ENCODE results near the gene SNRK. TPM values are rescaled to one million over a fixed set of nuclear protein-coding genes. Genes with fewer than 3 reads are reported as not detected.
A peak's percentile ranks its signal among the peaks of the same experiment; 100 is the strongest.

Gene SNRK
- total and polyA plus RNA-seq, 2 of the 13 experiments (the other 11 are each of a cell fraction or from before 2014, with no cell fraction given) = 11.4 to 16.1 TPM

GRCh38 chr3:43298761-43299160 lies 12.4 kb downstream of the SNRK start (continued):
- no peak for TF ChIP-seq ZNF34 (CRISPR knock-in tag; IDR thresholded peaks at IDR 0.05; ENCODE audit: borderline replicate concordance)
- no peak for TF ChIP-seq FUBP1 (CRISPR knock-in tag; IDR thresholded peaks at IDR 0.05; ENCODE audit: borderline replicate concordance)
- TF ChIP-seq ELF3 (CRISPR knock-in tag; IDR thresholded peaks at IDR 0.05) = no peak
- TF ChIP-seq ZNF781 (CRISPR knock-in tag; IDR thresholded peaks at IDR 0.05; ENCODE audit: borderline replicate concordance, not compliant biosample characterization) = no peak

DNA sequence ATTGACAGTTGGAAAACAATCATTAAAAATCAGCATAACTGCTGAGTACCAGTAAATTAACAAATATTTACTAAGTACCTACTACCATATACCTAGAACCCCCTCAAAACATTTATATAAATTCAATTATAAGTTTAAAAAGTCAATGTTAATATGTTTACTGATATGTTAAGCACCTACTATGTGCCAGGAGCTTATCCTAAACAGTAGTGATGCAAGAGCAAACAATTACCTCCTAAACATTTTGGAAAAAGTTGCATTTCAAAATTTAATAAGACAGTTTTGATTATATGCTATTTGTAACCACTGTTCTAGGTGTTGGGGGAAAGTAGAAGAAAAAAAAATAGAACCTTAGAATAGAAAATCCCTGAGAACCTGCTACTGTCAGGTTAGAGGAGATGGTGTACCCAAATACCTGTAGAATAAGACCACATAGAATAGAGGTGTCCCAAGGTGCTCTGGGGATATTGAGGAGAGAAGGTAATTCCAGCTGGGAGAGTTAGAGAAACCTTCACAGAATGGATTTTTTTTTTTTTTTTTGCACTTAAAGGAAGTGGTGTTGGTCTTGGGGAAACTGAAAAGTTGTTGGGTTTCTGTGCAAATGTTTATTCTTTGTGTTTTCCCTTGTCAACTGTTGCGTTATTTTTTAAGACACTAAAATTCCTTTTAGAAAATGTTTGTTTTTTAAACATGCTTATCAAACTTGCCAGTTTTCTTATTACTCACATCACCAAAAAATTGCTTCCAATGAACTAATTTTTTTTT lies 16.0 kb downstream of the SNRK start:
- Histone ChIP-seq H3K9me3 (ENCODE audit: low read length) (no peaks in the 10 kb centered on the region), H3K27ac (ENCODE audit: extremely low read length, insufficient read depth, low read length) (no peak overlapping the region), H3K4me1 (ENCODE audit: insufficient read depth, low read length) (peaks cover 8% of the 10 kb centered on the region; the same call in 1 of the 2 replicates), H3K4me3 (replicated peaks in 1 of 3; ENCODE audit: insufficient read depth in 1 of 3, low read depth in 2 of 3, low read length in 3 of 3) (no peak overlapping the region), H2AFZ (ENCODE audit: low read length) (no peak overlapping the region), H3K4me2 (ENCODE audit: low read depth, low read length) (no peak overlapping the region), H3K27me3 (ENCODE audit: control insufficient read depth in 1 of 2, insufficient read depth in 2 of 2, low read length in 2 of 2) (no peaks in the 10 kb centered on the region), H4K20me1 (ENCODE audit: insufficient read depth, low read length) (peaks cover 44% of the 10 kb centered on the region), H3K79me2 (ENCODE audit: insufficient read depth, low read length) (peaks cover 95% of the 10 kb centered on the region), H3K9ac (ENCODE audit: insufficient read depth, low read depth, low read length) (no peak overlapping the region), H3K36me3 (replicated peaks in 1 of 2; ENCODE audit: control insufficient read depth in 1 of 2, insufficient read depth in 2 of 2, low read length in 2 of 2) (peaks cover 8 to 34% of the 10 kb centered on the region in 2 experiments)
- POLR2A ChIA-PET = no interaction called here
- CTCF ChIA-PET (ENCODE audit: low intra/inter-chr PET ratio, low total read pairs) = no interaction called here
- TF ChIP-seq ZKSCAN1 (IDR thresholded peaks at IDR 0.05; ENCODE audit: low read length) (peak; percentile 66; the same call in 1 of the 2 replicates), ZFP1 (CRISPR knock-in tag; IDR thresholded peaks at IDR 0.05) (no peak)
- in situ Hi-C loops (cut with HindIII; ENCODE audit: extremely low pct_ligation_motif_present, low pct_unique_long_range_greater_than_20kb) (no loop called here), intact Hi-C loops (cut with micrococcal nuclease; ENCODE audit: unreplicated experiment) (no loop called here)
- FAIRE-seq (no peak), ATAC-seq (no peak), DNase-seq (ENCODE audit: low spot score) (no peak)
- WGBS (ENCODE audit: low lambda C conversion rate) = 87% methylated on average over 1 of the region's 1 CpG
- no TSS peak for BruUV-seq (replicated peaks)

Measured in HepG2 (cell line).